T-helper 1 cell treated with Interleukin-12 subunit alpha and Interleukin-12 subunit beta and Interleukin-4 antibody, amounts not matched to agents 30 μg/mL and 1 μg/mL, for 36 hours (primary cell): ENCODE measurements around the gene SPP2.

Experiments
- H3K27ac Mint-ChIP-seq: one replicate; pipeline ENCODE4 v1.8.0; 2021; ENCODE audit warnings: mild to moderate bottlenecking, mixed read lengths
- H3K27me3 Mint-ChIP-seq: one replicate; pipeline ENCODE4 v1.8.0; 2021; ENCODE audit warnings: low read depth, mixed read lengths
- H3K36me3 Mint-ChIP-seq: one replicate; pipeline ENCODE4 v1.8.0; 2021; ENCODE audit warnings: low read depth, mixed read lengths
- H3K4me1 Mint-ChIP-seq: one replicate; pipeline ENCODE4 v1.8.0; 2021; ENCODE audit warnings: low read depth, mixed read lengths
- H3K4me3 Mint-ChIP-seq: one replicate; pipeline ENCODE4 v1.8.0; 2021; ENCODE audit warnings: mild to moderate bottlenecking, moderate library complexity, mixed read lengths
- H3K9me3 Mint-ChIP-seq: one replicate; pipeline ENCODE4 v1.8.0; 2021; ENCODE audit warnings: mixed read lengths

The SPP2 gene

DNA sequence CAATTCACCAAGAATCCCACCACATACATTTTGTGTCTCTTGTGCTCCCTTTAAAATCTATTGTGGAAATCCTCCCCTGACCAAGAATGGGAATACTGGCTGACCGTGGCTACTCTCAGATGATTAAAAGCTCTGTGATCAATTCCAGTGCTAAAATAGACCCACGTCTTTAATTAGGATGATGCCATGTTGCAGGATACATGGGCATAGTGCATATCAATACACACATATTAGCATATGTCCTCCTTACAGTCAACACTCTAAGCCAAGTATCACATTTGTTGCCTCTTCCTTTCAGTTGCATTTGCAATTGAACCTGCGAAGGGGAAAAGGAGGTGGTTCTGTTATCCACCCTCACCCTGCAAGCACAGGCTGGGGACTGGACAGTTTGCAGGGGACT lies 41.8 kb downstream of the SPP2 start:
- Mint-ChIP-seq H3K9me3 (peaks cover 4% of the 10 kb centered on the region), H3K4me3 (no peak overlapping the region), H3K27ac (no peak overlapping the region), H3K4me1 (no peaks in the 10 kb centered on the region), H3K27me3 (peaks cover 34% of the 10 kb centered on the region), H3K36me3 (no peaks in the 10 kb centered on the region)

DNA sequence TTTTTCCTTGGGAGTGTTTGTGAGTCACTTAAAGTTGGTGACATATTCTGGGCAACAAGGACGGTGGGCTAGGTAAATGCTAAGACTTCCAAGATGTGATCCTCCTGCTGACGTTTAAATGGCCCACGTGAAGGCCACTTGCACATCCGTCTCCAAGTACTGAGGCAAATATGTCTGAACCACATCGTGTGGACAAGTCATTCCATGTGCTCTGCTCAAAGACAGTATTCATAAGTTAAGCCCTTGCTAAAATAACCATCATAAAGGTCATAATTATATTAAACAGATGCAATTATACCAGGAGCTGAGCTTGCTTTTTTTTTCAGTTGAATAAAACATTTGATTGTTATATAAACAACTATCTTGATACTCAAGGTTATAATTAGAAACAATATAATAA lies 44.8 kb downstream of the SPP2 start:
- H3K36me3 Mint-ChIP-seq: no peaks in the 10 kb centered on the region
- no peak overlapping the region for H3K4me3 Mint-ChIP-seq
- peaks cover 5% of the 10 kb centered on the region for H3K4me1 Mint-ChIP-seq

DNA sequence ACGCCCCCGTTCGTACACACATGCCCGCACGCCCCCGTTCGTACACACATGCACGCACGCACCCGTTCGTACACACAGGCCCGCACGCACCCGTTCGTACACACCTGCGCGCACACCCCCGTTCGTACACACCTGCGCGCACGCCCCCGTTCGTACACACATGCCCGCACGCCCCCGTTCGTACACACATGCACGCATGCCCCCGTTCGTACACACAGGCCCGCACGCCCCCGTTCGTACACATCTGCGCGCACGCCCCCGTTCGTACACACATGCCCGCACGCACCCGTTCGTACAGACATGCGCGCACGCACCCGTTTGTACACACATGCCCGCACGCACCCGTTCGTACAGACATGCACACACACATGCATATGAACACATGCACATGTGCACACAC lies 45.7 kb downstream of the SPP2 start:
- no peak overlapping the region for H3K27ac Mint-ChIP-seq
- H3K4me1 Mint-ChIP-seq: peaks cover 13% of the 10 kb centered on the region
- H3K4me3 Mint-ChIP-seq: no peak overlapping the region
- H3K36me3 Mint-ChIP-seq: no peaks in the 10 kb centered on the region
- peaks cover 3% of the 10 kb centered on the region for H3K9me3 Mint-ChIP-seq
- H3K27me3 Mint-ChIP-seq: peaks cover 17% of the 10 kb centered on the region

More for the DNA sequence above, 44.8 kb downstream of the SPP2 start:
- Mint-ChIP-seq H3K27me3 (peaks cover 14% of the 10 kb centered on the region), H3K27ac (no peak overlapping the region), H3K9me3 (peaks cover 3% of the 10 kb centered on the region)

DNA sequence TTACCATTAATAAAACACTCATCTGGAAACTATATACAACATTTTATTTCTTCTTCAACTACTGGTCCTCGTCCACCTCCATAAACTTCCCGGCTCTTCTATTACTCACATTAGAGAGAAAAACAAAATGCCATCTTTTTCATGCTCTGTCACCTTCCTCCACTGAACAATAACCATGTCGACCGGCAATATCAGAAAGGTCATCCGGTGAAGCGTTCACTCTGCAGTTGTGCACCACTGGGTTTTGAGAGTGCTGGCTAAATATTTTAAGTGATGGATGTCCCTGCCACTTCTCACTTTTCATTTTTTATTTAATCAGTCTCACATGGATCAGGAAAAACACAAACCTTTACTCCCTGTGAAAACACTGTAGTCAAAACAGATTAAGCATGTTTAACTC lies 48.2 kb downstream of the SPP2 start:
- no peak overlapping the region for H3K27ac Mint-ChIP-seq
- peaks cover 23% of the 10 kb centered on the region for H3K27me3 Mint-ChIP-seq
- H3K9me3 Mint-ChIP-seq: peaks cover 3% of the 10 kb centered on the region
- peaks cover 22% of the 10 kb centered on the region for H3K4me1 Mint-ChIP-seq
- no peak overlapping the region for H3K4me3 Mint-ChIP-seq
- H3K36me3 Mint-ChIP-seq: no peaks in the 10 kb centered on the region

DNA sequence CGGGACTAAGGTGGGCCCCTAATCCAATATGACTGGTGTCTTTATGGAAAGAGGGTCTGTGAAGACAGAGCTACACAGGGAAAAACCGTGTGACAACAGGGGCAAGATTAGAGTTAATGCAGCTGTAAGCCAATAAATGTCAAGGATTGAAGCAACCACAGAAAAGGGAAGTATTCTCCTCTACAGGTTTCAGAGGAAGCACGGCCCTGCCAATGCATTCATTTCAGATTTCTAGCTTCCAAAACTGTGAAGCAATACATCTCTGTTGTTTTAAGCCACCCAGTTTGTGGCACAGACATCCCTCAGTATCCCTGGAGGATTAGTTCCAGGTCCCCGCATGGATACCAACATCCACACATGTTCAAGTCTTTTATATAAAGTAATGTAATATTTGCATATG lies 48.8 kb downstream of the SPP2 start:
- Mint-ChIP-seq H3K9me3 (peaks cover 3% of the 10 kb centered on the region), H3K27me3 (peaks cover 24% of the 10 kb centered on the region), H3K27ac (no peak overlapping the region), H3K4me3 (no peak overlapping the region), H3K4me1 (peaks cover 22% of the 10 kb centered on the region), H3K36me3 (no peaks in the 10 kb centered on the region)

DNA sequence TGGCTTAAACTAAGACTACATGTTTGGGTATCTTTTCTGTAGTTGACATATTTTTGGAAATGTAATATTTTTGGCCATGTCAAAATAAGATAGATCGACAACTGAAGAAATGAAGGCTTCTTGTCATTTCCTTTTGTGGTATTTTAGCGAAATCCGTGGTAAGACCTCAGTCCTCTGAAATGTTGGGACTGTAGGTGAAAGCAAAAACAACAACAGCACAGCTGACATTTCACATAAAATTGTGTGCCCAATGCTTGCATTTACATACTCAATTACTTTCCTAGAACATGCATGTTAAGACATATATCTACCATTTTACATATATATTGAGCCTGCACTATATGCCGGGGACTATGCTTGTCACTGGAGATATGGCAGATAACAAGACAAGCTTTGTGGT lies 50.2 kb downstream of the SPP2 start:
- no peak overlapping the region for H3K4me3 Mint-ChIP-seq

DNA sequence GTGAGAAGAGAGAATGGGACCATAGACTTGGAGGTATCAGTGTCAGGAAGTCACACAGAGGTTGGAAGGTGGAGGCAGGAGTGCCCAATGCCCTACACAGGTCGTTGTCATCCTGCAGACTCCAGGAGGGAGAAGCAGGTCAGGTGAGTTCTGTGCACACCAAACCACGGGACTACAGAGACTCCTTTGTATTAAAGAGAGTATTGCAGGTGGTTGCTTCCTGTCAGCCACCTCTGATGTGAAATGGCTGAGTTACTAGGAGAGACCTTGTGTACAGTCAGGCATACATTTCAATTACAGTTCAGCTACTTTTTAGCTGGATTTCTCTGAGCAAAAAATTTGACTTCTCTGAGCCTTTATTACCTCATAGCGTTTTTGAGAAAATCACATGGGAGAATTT lies 51.6 kb downstream of the SPP2 start:
- Mint-ChIP-seq H3K36me3 (no peaks in the 10 kb centered on the region), H3K27me3 (peaks cover 33% of the 10 kb centered on the region), H3K9me3 (peaks cover 3% of the 10 kb centered on the region), H3K4me3 (no peak overlapping the region), H3K4me1 (peaks cover 22% of the 10 kb centered on the region), H3K27ac (no peak overlapping the region)

More for the DNA sequence above, 50.2 kb downstream of the SPP2 start:
- Mint-ChIP-seq H3K4me1 (peaks cover 22% of the 10 kb centered on the region), H3K9me3 (peaks cover 3% of the 10 kb centered on the region), H3K27ac (peak overlapping the region; percentile 57), H3K36me3 (no peaks in the 10 kb centered on the region), H3K27me3 (peaks cover 24% of the 10 kb centered on the region)

DNA sequence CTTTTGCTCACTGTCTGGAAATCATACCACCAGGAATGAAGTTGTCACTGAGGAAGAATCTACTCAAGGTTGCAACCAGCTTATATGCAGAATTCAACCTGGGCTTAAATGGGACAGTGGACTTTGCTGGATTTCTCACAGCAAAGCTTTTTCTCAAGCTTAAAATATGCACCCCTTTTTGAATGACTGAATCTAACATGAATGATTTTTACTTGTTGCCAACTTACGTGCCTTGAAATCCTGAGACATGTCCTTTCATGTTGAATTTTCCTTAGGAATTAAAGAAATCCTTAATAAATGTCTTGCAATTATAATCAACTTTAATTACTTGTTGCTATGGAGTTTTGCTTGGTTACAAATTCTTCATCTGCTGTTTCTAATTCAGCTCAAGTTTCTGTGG lies 57.4 kb downstream of the SPP2 start:
- Mint-ChIP-seq H3K36me3 (no peaks in the 10 kb centered on the region), H3K27ac (no peak overlapping the region), H3K9me3 (no peaks in the 10 kb centered on the region), H3K4me1 (peaks cover under 1% of the 10 kb centered on the region), H3K4me3 (no peak overlapping the region), H3K27me3 (peaks cover 41% of the 10 kb centered on the region)

DNA sequence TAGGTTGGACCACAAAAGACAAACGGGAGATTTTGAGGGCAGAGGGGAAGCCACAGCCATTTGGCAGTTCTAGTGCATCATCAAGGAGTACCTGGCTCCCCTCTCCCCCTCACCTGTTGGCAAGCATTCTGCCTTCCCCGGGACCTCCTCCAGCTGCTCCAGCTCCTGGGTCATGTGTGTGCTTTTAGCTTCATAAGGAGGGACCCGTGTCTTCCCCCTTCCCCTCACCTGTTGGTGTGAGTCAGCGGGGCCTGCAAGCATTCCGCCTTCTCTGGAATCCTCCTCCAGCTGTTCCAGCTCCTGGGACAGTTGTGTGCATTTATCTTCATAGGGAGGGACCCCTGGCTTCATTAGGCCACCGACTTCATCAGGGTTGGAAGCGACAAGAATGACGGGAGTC lies 58.8 kb downstream of the SPP2 start:
- Mint-ChIP-seq H3K27ac (no peak overlapping the region), H3K4me3 (no peak overlapping the region), H3K27me3 (peaks cover 35% of the 10 kb centered on the region), H3K9me3 (no peaks in the 10 kb centered on the region), H3K36me3 (no peaks in the 10 kb centered on the region), H3K4me1 (no peaks in the 10 kb centered on the region)

DNA sequence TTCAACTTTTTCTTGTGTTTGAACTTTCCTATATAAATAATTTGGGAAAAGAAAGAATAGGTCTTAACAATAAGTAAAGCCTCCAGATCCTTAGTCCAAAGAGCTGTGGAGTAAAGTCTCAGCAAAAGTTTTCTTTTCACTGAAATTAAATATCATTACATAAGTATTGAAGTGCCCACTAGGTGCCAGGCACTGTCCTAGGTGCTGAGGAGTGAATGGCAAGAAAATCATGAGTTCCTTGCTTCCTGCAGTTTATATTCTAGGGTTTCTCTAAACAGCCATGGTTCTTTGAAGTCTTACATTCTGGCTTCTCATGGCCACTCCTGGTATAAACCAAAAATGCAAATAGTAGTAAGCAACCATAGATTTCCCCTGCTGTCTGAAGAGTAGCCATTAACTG lies 59.7 kb downstream of the SPP2 start:
- no peaks in the 10 kb centered on the region for H3K9me3 Mint-ChIP-seq
- peaks cover 42% of the 10 kb centered on the region for H3K27me3 Mint-ChIP-seq
- H3K36me3 Mint-ChIP-seq: no peaks in the 10 kb centered on the region
- no peaks in the 10 kb centered on the region for H3K4me1 Mint-ChIP-seq
- H3K4me3 Mint-ChIP-seq: no peak overlapping the region
- no peak overlapping the region for H3K27ac Mint-ChIP-seq

DNA sequence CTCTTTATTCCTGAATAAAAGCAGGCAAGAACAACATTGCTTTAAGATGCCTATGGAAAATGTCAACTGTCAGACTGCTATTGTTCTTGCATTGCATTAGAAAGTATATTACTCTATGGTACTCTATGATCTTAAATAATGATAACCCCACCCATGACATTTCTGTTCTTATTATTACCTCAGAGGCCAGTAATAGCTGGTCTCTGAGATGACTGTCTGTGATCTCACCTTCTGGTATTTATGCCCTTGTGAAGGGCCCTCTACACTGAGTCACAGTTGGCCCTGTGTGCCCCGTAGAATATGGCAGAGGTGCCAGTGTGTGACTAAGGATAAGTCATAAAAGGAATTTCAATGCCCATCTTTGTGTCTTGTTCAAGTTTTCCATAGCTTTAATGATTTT lies 61.0 kb downstream of the SPP2 start:
- H3K27ac Mint-ChIP-seq: no peak overlapping the region
- H3K4me3 Mint-ChIP-seq: no peak overlapping the region
- H3K4me1 Mint-ChIP-seq: no peaks in the 10 kb centered on the region
- H3K27me3 Mint-ChIP-seq: peaks cover 46% of the 10 kb centered on the region
- H3K9me3 Mint-ChIP-seq: no peaks in the 10 kb centered on the region
- no peaks in the 10 kb centered on the region for H3K36me3 Mint-ChIP-seq

DNA sequence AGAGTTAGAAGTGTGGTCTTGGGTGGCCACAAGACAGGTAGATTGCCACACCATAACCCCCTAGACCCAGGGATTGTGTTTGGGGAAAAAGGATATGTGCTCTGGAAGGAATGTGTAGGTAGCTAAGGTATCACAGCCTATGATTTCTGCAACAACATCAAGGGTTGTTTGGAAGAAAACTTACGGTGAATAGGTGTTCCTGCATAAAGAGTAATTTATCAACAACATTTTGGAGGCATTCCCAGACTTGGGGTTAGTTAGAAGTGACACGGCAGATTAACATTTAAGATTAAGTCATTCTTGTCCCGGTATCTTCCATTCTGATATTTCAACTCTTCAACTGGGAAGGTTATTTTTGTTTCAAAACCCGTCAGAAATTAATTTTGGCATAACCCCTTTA lies 65.5 kb downstream of the SPP2 start:
- no peaks in the 10 kb centered on the region for H3K4me1 Mint-ChIP-seq
- H3K9me3 Mint-ChIP-seq: no peaks in the 10 kb centered on the region
- no peak overlapping the region for H3K4me3 Mint-ChIP-seq
- H3K36me3 Mint-ChIP-seq: no peaks in the 10 kb centered on the region
- peaks cover 52% of the 10 kb centered on the region for H3K27me3 Mint-ChIP-seq
- H3K27ac Mint-ChIP-seq: no peak overlapping the region

DNA sequence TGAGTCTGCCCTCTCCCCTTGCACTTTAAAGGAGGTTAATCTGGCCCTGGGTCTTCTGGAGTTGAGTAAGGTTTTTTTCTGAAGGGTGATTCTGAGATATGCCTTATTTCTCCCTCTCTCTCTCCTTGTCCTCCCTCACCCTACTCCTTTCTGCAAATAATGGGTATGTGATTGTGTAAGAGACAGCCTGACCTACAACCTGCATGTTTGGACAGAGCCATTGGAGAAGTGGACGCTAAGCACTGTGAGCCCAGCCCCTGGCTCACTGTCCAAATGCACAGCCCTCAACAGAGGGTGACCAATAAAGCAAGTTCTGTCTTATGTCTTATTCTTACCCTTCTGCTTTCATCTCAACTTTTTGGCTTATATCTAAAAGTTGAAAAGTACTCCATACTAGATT lies 71.5 kb downstream of the SPP2 start:
- Mint-ChIP-seq H3K9me3 (no peaks in the 10 kb centered on the region), H3K4me3 (no peak overlapping the region), H3K4me1 (no peaks in the 10 kb centered on the region), H3K27me3 (peaks cover 23% of the 10 kb centered on the region), H3K27ac (no peak overlapping the region), H3K36me3 (no peaks in the 10 kb centered on the region)

DNA sequence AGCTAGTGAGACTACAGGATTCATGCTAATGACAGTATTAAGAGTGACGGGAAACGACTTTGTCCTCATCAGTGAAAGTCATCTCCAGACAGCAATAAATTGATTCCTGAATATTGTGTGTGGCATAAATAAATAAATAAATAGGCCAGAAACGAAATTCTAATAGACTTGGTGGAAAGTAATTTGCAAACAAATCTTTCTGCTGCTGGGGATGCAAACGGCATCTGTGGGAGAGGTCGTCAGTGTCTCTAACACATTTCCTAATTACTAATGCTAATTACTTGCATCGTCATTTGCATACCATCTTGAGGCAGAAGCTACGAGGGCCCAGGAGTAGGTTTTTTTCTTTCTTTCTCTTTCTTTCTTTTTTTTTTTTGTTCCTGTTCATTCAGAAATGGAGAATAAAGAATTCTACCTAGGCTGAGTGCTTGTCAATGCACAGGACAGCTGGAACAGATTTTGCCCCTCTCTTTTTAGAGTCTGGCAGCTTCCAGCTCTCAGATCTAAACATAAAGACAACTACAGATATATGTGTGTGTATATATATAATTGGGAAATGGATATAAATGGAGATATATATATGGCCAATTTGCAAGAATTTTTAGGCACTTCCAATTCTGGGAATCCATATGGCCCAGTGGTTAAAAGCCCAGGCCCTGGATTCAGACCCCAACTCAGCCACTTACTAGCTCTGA lies 75.1 kb downstream of the SPP2 start:
- Mint-ChIP-seq H3K36me3 (no peaks in the 10 kb centered on the region), H3K9me3 (no peaks in the 10 kb centered on the region), H3K4me3 (no peak overlapping the region), H3K27me3 (peaks cover 16% of the 10 kb centered on the region), H3K4me1 (peaks cover 3% of the 10 kb centered on the region), H3K27ac (no peak overlapping the region)

DNA sequence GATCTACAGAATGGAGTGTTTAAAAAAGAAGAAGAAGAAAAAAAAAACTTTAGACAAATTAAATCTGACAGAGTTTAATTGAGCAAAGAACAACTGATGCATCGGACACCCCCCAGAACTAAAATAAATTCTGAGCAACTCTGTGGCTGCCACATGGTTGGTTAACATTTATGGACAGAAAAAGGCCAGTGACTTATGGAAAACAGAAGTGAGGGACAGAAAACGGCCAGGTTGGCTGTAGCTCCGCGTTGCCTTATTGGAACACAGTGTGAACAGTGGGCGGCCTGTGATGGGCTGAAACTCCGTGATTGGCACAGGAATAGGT lies 75.6 kb downstream of the SPP2 start:
- Mint-ChIP-seq H3K27ac (no peak overlapping the region), H3K4me3 (no peak overlapping the region), H3K4me1 (peaks cover 3% of the 10 kb centered on the region), H3K27me3 (peaks cover 19% of the 10 kb centered on the region), H3K36me3 (no peaks in the 10 kb centered on the region), H3K9me3 (no peaks in the 10 kb centered on the region)
